CD4-positive, alpha-beta T cell treated with Interferon gamma for 1 hour (primary cell): ENCODE data around the gene ITPRID1.
A peak's percentile ranks its signal among the peaks of the same experiment; 100 is the strongest.
"Not testable (repeated sequence)": the region's sequence is repeated elsewhere in the genome, so short reads cannot be mapped to it uniquely, and the experiment has no call there.

Experiments used
- DNase-seq: peaks from one replicate; pipeline ENCODE4 v3.0.0-alpha.2; 2020

The ITPRID1 gene

GRCh38 chr7:31513790-31514189 lies at the start of gene ITPRID1:
ITPRID1 (plus strand) TSS chr7:31514090; CDS start chr7:31553025, 38,935 bp downstream.
- DNase-seq, result no peak

- no peak for DNase-seq
Observed at GRCh38 chr7:31464601-31465000, 49.3 kb upstream of the ITPRID1 start.

GRCh38 chr7:31465285-31465684 lies 48.6 kb upstream of the ITPRID1 start:
- no peak for DNase-seq

GRCh38 chr7:31466036-31466435 lies 47.9 kb upstream of the ITPRID1 start:
- DNase-seq, result no peak

- DNase-seq, result not testable (repeated sequence)
Observed at GRCh38 chr7:31470883-31471282, 43.0 kb upstream of the ITPRID1 start.

- DNase-seq, result no peak
Observed at GRCh38 chr7:31475368-31475767, 38.5 kb upstream of the ITPRID1 start.

- DNase-seq, result no peak
Observed at GRCh38 chr7:31476073-31476745, 37.7 kb upstream of the ITPRID1 start.

- DNase-seq, result no peak
Observed at GRCh38 chr7:31476941-31477677, 36.8 kb upstream of the ITPRID1 start.

- no peak for DNase-seq
Observed at GRCh38 chr7:31478018-31478417, 35.9 kb upstream of the ITPRID1 start.

- DNase-seq, result no peak
Observed at GRCh38 chr7:31478721-31479120, 35.2 kb upstream of the ITPRID1 start.

- no peak for DNase-seq
Observed at GRCh38 chr7:31487071-31487470, 26.8 kb upstream of the ITPRID1 start.

- DNase-seq, result no peak
Observed at GRCh38 chr7:31487476-31487875, 26.4 kb upstream of the ITPRID1 start.

- DNase-seq, result peak; percentile 6
Observed at GRCh38 chr7:31488562-31489203, 25.2 kb upstream of the ITPRID1 start.

- DNase-seq, result no peak
Observed at GRCh38 chr7:31490796-31491314, 23.0 kb upstream of the ITPRID1 start.

GRCh38 chr7:31492086-31492485 lies 21.8 kb upstream of the ITPRID1 start:
- DNase-seq, result no peak

- DNase-seq, result no peak
Observed at GRCh38 chr7:31493714-31494181, 20.1 kb upstream of the ITPRID1 start.

- DNase-seq, result no peak
Observed at GRCh38 chr7:31494421-31494820, 19.5 kb upstream of the ITPRID1 start.

GRCh38 chr7:31495653-31496052 lies 18.2 kb upstream of the ITPRID1 start:
- DNase-seq, result no peak

GRCh38 chr7:31497516-31497915 lies 16.4 kb upstream of the ITPRID1 start:
- DNase-seq, result no peak

- DNase-seq, result no peak
Observed at GRCh38 chr7:31500656-31501055, 13.2 kb upstream of the ITPRID1 start.

- DNase-seq, result no peak
Observed at GRCh38 chr7:31508823-31509222, 5.1 kb upstream of the ITPRID1 start.

GRCh38 chr7:31512166-31512565 lies 1.7 kb upstream of the ITPRID1 start:
- no peak for DNase-seq

GRCh38 chr7:31516680-31517502 lies 3.0 kb downstream of the ITPRID1 start:
- DNase-seq, result no peak
